ENCODE measurements around the gene DMD.
A peak's percentile ranks its signal among the peaks of the same experiment; 100 is the strongest.
"Not testable (repeated sequence)": the region's sequence is repeated elsewhere in the genome, so short reads cannot be mapped to it uniquely, and the experiment has no call there.

Gene DMD

DNA sequence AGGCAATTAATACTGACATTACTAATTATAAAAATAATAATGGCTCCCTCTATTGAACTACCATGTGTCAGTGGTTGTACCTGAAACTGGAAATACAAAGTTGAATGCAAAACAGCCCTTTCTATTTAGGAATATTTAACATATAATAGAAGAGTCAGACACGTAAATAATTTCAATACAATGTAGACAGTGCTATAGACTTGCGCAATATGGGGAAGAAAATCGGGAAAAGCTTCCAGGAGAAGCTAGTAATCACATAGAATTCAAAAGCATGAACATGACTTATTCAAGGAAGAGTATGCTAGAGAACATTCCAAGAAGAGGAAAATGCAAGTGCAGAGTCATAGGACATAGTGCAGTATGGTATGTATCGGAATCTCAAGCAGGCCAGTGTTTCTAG lies 1730.7 kb downstream of the DMD start:
- no peak for DNase-seq

- no peak for DNase-seq
These were observed 1740.1 kb downstream of the DMD start for GRCh38 chrX:31471229-31471628.

DNA sequence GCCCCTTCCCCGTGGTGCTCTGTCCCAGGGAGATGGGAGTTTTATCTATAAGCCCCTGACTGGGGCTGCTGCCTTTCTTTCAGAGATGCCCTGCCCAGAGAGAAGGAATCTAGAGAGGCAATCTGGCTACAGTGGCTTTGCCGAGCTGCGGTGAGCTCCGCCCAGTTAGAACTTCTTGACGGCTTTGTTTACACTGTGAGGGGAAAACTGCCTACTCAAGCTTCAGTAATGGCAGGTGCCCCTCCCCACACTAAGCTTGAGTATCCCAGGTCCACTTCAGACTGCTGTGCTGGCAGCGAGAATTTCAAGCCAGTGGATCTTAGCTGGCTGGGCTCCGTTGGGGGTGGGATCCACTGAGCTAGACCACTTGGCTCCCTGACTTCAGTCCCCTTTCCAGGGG lies 1740.6 kb downstream of the DMD start:
- DNase-seq = not testable (repeated sequence)

- no peak for DNase-seq
These were observed 1746.9 kb downstream of the DMD start for GRCh38 chrX:31464306-31464915.

DNA sequence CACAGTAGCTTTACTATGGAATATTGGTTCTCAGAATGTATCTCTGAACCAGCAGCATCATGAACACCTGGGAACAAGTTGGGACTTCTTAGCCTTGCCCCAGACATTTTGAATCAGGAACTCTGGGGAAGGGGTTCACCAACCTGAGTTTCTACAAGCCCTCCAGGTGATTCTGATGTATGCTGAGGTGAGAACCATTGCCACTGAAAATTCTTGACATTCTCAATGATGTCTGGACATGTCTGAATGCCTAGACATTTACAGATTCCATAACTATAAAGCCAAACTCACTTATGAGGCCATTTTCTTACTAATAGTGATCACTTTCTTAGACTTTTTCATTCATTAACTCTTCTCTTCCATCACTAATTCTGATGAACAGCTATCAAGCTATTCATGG lies 1750.1 kb downstream of the DMD start:
- DNase-seq = no peak

- DNase-seq = no peak
These were observed 1752.0 kb downstream of the DMD start for GRCh38 chrX:31459361-31459760.

- no peak for DNase-seq
These were observed 1761.4 kb downstream of the DMD start for GRCh38 chrX:31449965-31450364.

DNA sequence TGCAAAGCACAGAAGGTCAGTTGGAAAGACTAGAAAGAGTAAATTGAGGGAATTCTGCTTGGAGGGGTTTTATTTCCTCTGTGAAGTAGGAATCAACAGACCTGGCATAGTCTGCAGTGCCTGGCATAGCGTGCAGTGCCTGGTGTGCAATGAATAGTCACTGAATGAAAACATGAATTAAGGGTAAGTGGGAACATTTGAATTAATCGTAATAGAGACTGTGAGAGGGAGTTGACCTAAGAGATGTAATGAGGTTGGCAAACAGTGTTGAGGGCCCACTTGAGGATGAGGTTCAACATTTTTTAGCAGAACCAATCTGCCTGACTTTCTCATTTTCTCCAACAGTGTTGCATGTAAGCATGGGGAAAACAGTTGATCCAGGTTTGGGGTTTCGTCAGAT lies 1762.3 kb downstream of the DMD start:
- DNase-seq = no peak

DNA sequence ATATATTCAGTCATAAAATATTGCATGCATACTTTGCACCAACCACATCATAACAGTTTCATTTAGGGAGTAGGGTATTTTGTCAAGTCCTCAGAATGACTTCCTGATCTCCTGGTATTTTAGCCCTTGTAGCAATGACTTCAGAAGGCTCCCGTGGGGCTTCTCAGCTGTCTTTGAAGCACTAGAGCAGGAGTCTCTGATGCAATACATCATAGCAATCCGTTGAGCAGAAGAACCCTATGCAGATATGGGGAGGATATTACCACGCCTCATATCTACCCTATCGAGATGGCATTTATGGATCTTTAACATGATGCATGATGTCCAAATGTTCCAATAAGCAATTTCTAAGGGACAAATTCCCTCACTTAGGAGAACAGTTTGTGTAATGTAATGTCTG lies 1765.8 kb downstream of the DMD start:
- DNase-seq = no peak

DNA sequence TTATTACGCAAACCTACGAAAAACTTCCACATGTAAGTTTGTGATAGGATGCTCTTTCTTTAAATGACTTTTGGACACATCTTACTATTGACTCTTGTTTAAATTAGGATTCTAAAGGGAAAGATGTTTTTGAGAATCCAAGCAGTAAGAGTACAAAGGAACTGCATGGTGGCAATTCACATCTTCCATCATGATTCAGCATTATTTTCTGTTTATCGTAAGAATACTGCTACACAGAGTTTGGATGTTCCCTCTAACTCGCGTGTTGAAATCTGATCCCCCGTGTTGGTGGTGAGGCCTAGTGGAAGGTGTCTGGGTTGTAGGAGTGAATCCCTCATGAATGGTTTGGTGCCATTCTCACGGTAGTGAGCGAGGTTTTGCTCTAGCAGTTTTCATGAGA lies 1767.7 kb downstream of the DMD start:
- no peak for DNase-seq

DNA sequence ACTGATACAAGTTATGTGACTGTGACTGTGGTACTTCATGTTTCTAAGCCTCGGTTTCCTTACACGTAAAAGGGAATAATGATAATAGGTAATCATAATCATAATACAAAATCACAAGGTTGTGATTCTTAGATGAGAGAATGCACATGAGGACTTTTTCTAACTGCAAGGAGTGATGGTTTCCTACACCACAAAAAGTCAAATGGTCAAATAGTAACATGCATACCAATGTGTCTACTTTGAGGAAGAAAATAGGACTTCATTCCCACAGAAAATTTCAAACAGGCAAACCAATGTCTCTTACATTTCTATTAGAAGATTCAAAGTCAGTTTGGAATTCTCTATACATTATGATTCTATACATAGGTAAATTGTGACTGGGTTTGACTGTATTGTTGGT lies 1770.8 kb downstream of the DMD start:
- DNase-seq = no peak

GRCh38 chrX:31436424-31436823 lies 1774.9 kb downstream of the DMD start:
- DNase-seq = no peak

GRCh38 chrX:31435592-31435991 lies 1775.8 kb downstream of the DMD start:
- no peak for DNase-seq

DNA sequence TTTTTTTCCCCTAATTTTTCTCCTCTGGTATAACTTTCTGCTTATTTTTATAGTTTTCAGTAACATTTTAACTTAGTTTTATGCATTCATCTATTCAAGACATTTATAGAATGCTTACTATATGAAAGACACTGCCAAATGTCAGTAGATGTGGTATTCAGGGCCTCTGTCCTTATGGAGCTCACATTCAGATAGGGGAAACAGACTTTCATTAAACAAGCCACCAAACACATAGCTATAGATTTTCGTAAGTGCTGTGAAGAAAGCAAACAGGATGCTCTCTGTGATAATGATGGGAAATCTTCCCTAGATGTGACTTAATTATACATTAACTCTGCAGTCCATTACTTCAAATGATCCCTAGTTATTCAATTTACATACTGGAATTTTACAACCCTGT lies 1777.5 kb downstream of the DMD start:
- no peak for DNase-seq

DNA sequence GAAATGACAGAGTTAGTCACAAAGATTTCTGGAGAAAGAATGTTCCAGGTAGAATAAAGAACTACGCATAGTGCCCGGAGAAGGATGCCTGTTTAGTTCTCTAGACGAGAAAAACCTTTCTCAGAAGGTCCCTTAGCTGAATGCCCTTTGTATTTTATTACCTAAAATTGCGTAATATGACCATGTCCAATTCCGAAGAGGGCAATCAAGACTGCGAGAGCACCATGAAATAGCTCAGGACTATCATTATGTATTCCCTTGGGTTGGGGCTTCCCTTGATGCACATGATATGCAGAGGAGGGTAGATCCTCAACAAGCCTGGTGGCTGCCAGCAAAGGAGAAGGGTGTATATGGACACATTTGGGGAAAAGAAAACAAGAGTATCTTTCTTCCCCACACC lies 1781.4 kb downstream of the DMD start:
- DNase-seq = no peak

DNA sequence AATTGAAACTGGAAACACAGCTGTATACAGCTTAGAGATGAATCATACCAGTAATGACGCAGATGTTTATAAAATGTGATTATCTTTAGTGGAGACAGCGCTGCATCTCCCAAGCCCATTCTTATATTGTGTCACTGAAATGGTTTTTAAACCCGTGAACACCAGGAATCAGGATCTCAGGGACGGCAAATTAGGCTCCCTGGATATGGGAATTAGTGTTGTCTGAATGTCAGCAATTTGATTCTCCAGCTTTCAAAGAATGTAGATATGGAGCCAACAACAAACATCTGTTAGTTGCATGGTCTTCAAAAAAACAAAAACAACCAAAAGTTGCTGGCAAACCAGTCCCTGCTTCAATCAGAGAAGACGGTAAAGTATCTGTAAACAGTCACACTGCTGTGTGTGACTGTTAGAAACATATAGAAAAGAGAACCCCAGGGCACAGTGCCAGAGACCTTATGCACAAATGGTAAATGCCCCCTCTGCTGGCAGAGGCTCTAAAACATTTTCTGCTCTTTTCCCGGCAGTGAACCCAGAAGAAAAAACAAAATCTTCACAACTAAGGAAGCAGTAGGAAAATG lies 1787.7 kb downstream of the DMD start:
- peak; percentile 59 for DNase-seq

DNA sequence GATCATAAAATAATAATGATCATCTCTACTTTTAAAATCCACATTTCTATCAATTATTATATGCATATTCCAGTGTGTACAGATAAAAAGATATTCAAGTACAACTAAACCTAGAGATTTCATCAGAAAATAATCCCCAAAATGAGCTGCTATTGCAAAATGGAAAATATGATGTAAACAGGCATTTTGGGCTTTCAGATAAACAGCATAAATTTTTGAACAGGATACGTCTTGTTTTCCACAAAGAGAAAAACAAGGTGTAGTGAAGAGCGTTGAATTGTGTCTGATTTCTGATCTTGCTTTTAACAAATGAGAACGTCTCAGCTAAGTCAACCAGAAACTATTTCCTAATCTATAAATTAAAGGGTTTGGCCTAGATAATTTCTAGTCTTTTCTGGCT lies 1789.9 kb downstream of the DMD start:
- DNase-seq = no peak

- no peak for DNase-seq
These were observed 1790.6 kb downstream of the DMD start for GRCh38 chrX:31420711-31421151.

GRCh38 chrX:31420302-31420701 lies 1791.0 kb downstream of the DMD start:
- no peak for DNase-seq

- no peak for DNase-seq
These were observed 1814.2 kb downstream of the DMD start for GRCh38 chrX:31397119-31397518.

DNA sequence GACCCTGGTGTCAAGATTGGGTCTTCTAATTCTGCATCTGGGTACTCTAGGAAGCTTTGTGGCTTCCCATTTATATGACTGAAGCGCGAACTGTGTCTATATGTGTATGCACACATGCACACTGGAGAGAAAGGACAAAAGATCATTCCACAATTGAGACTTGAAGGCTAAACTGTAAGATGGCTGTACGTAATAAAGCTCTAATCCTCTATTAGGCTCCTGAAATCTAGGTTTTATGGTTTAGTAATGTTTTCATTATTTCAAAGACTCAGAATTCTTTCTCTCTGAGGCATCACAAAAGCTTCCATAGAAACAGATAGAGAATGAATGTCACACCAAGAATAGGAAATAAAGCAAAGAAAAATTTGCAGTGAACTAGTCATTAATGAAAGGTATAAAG lies 1818.8 kb downstream of the DMD start:
- no peak for DNase-seq

DNA sequence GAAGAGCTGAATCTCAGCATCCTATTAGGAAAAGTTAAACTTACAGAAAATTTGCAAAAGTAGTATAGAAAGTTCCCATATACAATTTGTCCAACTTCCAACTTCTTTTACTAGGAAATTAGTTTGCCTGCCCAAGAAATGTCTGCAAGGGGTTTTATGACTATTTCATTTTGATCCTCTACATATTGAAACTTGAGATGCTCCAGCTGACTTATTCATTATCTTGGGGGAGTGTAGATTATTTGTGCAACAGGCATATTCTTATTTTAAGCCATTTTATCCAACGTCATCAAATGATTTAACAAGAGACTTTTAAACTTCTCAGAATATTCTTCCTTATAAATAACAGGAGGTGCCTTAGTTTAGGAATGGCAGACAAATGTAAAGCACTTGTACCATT lies 1822.4 kb downstream of the DMD start:
- DNase-seq = no peak

- no peak for DNase-seq
These were observed 1826.9 kb downstream of the DMD start for GRCh38 chrX:31384471-31384870.

DNA sequence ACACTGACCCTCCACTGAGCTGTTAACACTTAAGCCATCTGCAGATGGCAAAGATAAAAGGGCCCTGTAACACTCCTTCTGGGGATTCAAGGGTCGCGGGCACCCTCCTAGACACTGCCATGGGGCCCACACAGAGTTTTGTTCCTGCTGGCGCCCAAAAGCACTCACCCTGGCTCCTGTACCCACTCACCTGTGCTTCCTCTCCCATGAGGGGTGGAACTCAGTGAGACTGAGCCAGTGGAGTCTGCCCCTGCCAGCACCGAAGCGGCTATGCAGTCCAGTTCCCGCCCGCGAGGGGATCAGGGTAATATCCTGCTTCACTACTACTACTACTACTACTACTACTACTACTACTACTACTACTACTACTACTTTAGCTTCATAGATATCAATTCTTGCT lies 1827.4 kb downstream of the DMD start:
- DNase-seq = no peak

GRCh38 chrX:31378973-31379372 lies 1832.4 kb downstream of the DMD start:
- DNase-seq = not testable (repeated sequence)
